Osteocyte (in vitro differentiated cells): ENCODE measurements around the gene PLCB1. TPM values are rescaled to one million over a fixed set of nuclear protein-coding genes. Genes with fewer than 3 reads are reported as not detected.

Source experiments
- DNase-seq: peaks from one replicate; pipeline ENCODE4 v3.0.0; 2021; ENCODE audit warnings: mixed read lengths; ENCODE audit not compliant: unreplicated experiment; ENCODE audit errors: extremely low spot score
- H3K27ac Mint-ChIP-seq: one replicate; pipeline ENCODE4 v1.8.0; 2021; ENCODE audit warnings: mild to moderate bottlenecking, mixed read lengths; ENCODE audit not compliant: unreplicated experiment
- H3K27me3 Mint-ChIP-seq: one replicate; pipeline ENCODE4 v1.8.0; 2021; ENCODE audit warnings: mixed read lengths; ENCODE audit not compliant: unreplicated experiment
- H3K36me3 Mint-ChIP-seq: one replicate; pipeline ENCODE4 v1.8.0; 2021; ENCODE audit warnings: mixed read lengths; ENCODE audit not compliant: unreplicated experiment
- H3K4me1 Mint-ChIP-seq: one replicate; pipeline ENCODE4 v1.8.0; 2021; ENCODE audit warnings: mixed read lengths; ENCODE audit not compliant: unreplicated experiment
- H3K4me3 Mint-ChIP-seq: one replicate; pipeline ENCODE4 v1.8.0; 2021; ENCODE audit warnings: mild to moderate bottlenecking, moderate library complexity, mixed read lengths; ENCODE audit not compliant: unreplicated experiment
- H3K9me3 Mint-ChIP-seq: one replicate; pipeline ENCODE4 v1.8.0; 2021; ENCODE audit warnings: mixed read lengths; ENCODE audit not compliant: unreplicated experiment
- total RNA-seq: library from RNA; stranded (reverse); gene quantifications from 2 replicates; pipeline ENCODE4 v1.2.1, GENCODE V29; 2021
- TF ChIP-seq, protein P1 (sequence below): fragments of 200-600 bp; sonication (generic); IDR thresholded peaks from 2 replicates; pipeline ENCODE4 v1.5.0; 2021; ENCODE audit warnings: antibody characterized with exemption, mild to moderate bottlenecking, moderate library complexity

Gene PLCB1
- total RNA-seq, 1 donor from 2014 or later: 33.3 TPM

- Mint-ChIP-seq H3K27ac (no peak overlapping the region), H3K36me3 (no peaks in the 10 kb centered on the region), H3K4me1 (peaks cover 6% of the 10 kb centered on the region), H3K9me3 (no peaks in the 10 kb centered on the region), H3K27me3 (no peaks in the 10 kb centered on the region), H3K4me3 (no peak overlapping the region)
- TF ChIP-seq, protein P1, sequence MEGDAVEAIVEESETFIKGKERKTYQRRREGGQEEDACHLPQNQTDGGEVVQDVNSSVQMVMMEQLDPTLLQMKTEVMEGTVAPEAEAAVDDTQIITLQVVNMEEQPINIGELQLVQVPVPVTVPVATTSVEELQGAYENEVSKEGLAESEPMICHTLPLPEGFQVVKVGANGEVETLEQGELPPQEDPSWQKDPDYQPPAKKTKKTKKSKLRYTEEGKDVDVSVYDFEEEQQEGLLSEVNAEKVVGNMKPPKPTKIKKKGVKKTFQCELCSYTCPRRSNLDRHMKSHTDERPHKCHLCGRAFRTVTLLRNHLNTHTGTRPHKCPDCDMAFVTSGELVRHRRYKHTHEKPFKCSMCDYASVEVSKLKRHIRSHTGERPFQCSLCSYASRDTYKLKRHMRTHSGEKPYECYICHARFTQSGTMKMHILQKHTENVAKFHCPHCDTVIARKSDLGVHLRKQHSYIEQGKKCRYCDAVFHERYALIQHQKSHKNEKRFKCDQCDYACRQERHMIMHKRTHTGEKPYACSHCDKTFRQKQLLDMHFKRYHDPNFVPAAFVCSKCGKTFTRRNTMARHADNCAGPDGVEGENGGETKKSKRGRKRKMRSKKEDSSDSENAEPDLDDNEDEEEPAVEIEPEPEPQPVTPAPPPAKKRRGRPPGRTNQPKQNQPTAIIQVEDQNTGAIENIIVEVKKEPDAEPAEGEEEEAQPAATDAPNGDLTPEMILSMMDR: no peak
- no peak for DNase-seq
Observed at GRCh38 chr20:8365634-8366033, 233.6 kb downstream of the PLCB1 start.

DNA sequence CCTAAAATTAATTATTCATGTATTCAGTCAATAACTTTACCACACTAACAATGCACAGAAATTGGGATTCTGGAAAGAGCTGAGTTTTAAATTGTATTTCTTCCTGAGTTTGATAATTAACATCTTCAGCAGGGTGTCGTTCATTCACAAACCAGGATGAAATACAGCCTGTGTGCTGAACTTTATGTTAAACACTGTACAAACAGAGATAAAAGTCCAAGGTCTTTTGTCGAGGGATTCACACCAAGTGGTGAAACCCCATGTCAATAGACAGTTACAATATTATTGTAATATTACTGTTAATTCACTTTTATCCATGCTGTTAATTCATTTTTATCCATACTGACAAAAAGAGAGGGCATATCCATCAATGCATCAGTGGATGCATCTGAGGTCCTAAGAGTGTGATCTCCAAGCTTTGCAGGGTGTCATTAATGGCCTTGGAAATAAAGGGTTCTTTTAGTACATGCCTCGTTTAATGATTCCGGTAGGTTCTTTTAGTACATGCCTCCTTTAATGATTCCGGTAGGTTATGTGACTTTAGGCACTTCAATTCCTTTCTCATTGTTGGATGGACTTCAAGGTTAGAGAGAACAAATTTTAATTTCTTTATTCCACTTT is 234.3 kb downstream of the PLCB1 start:
- TF ChIP-seq, protein P1: no peak
- Mint-ChIP-seq H3K4me3 (no peak overlapping the region), H3K36me3 (peaks cover 4% of the 10 kb centered on the region), H3K4me1 (peaks cover 1% of the 10 kb centered on the region), H3K27me3 (no peaks in the 10 kb centered on the region), H3K27ac (no peak overlapping the region), H3K9me3 (no peaks in the 10 kb centered on the region)
- no peak for DNase-seq

- Mint-ChIP-seq H3K4me3 (no peak overlapping the region), H3K36me3 (peaks cover 4% of the 10 kb centered on the region), H3K9me3 (no peaks in the 10 kb centered on the region), H3K27ac (no peak overlapping the region), H3K4me1 (no peaks in the 10 kb centered on the region), H3K27me3 (no peaks in the 10 kb centered on the region)
- DNase-seq: no peak
- TF ChIP-seq, protein P1: no peak
Observed at GRCh38 chr20:8367689-8368088, 235.6 kb downstream of the PLCB1 start.

- TF ChIP-seq, protein P1: no peak
Observed at GRCh38 chr20:8368670-8369069, 236.6 kb downstream of the PLCB1 start.

DNA sequence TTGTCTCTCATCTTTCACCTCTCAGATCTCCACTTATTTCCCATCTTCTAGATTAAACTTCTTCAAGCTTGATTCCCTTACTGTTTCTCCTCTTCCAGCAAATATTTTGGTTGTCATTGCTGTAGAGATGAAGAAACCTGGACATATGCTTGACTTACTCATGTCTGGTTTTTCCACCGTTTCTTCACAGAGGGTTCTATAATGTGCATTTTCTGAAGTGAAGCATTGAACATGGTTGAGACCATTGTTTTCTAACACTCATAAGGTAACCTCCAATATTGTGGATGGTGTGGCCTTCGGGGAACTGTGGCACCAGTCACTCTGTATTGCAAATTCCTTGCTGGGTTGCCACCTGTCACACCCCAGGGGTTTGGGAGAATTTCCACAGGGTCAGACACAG is 237.2 kb downstream of the PLCB1 start:
- Mint-ChIP-seq H3K27ac (no peak overlapping the region), H3K4me3 (no peak overlapping the region), H3K9me3 (no peaks in the 10 kb centered on the region), H3K4me1 (peaks cover 4% of the 10 kb centered on the region), H3K27me3 (no peaks in the 10 kb centered on the region), H3K36me3 (peaks cover 4% of the 10 kb centered on the region)
- TF ChIP-seq, protein P1: no peak
- DNase-seq: no peak

More at GRCh38 chr20:8368670-8369069, 236.6 kb downstream of the PLCB1 start:
- H3K36me3 Mint-ChIP-seq: peaks cover 4% of the 10 kb centered on the region
- H3K27me3 Mint-ChIP-seq: no peaks in the 10 kb centered on the region
- no peaks in the 10 kb centered on the region for H3K4me1 Mint-ChIP-seq
- no peak overlapping the region for H3K27ac Mint-ChIP-seq
- no peak for DNase-seq
- no peak overlapping the region for H3K4me3 Mint-ChIP-seq
- H3K9me3 Mint-ChIP-seq: no peaks in the 10 kb centered on the region
